T-helper 2 cell (primary cell): ENCODE data around the gene SZRD1.

Experiments used
- DNase-seq, 5 experiments: peaks; one replicate each; pipeline versions ENCODE4 v3.0.0 to v3.0.0-alpha.2; 2012 to 2022

Gene SZRD1

GRCh38 chr1:16367968-16368890, 1.2 kb downstream of the SZRD1 start:
- peak in 1 of 5 experiments; percentile 43 for DNase-seq

GRCh38 chr1:16369821-16370220, 2.8 kb downstream of the SZRD1 start:
- DNase-seq, result no peak

- peak in 1 of 5 experiments; percentile 74 for DNase-seq
These were observed 4.7 kb downstream of the SZRD1 start for GRCh38 chr1:16371725-16372124.

GRCh38 chr1:16372535-16373285, 5.7 kb downstream of the SZRD1 start:
- no peak for DNase-seq

- DNase-seq, result no peak
These were observed 7.2 kb downstream of the SZRD1 start for GRCh38 chr1:16374266-16374665.

- DNase-seq, result no peak
These were observed 8.7 kb downstream of the SZRD1 start for GRCh38 chr1:16375521-16376340.

- DNase-seq, result no peak
These were observed 9.9 kb downstream of the SZRD1 start for GRCh38 chr1:16376971-16377370.

GRCh38 chr1:16378443-16378842, 11.4 kb downstream of the SZRD1 start:
- DNase-seq, result no peak

- DNase-seq, result no peak
These were observed 13.8 kb downstream of the SZRD1 start for GRCh38 chr1:16380868-16381267.

- DNase-seq, result no peak
These were observed 16.8 kb downstream of the SZRD1 start for GRCh38 chr1:16383888-16384287.

GRCh38 chr1:16385659-16386453, 18.8 kb downstream of the SZRD1 start:
- no peak for DNase-seq

GRCh38 chr1:16386454-16387113, 19.5 kb downstream of the SZRD1 start:
- DNase-seq, result no peak

GRCh38 chr1:16387201-16388188, 20.5 kb downstream of the SZRD1 start:
- peak in 1 of 5 experiments; percentile 40 for DNase-seq

- no peak for DNase-seq
These were observed 24.4 kb downstream of the SZRD1 start for GRCh38 chr1:16391411-16391810.

GRCh38 chr1:16392740-16393569, 25.9 kb downstream of the SZRD1 start:
- no peak for DNase-seq

GRCh38 chr1:16393570-16394521, 26.8 kb downstream of the SZRD1 start:
- no peak for DNase-seq

- no peak for DNase-seq
These were observed 27.9 kb downstream of the SZRD1 start for GRCh38 chr1:16394977-16395376.

- no peak for DNase-seq
These were observed 29.5 kb downstream of the SZRD1 start for GRCh38 chr1:16396591-16396990.
